NCI-H2107 (cell line): ENCODE data around the gene SREBF2.

Experiments
- DNase-seq: peaks from one replicate; lab custom pipeline; 2025; lab: John Stamatoyannopoulos, UW

Gene SREBF2

DNA sequence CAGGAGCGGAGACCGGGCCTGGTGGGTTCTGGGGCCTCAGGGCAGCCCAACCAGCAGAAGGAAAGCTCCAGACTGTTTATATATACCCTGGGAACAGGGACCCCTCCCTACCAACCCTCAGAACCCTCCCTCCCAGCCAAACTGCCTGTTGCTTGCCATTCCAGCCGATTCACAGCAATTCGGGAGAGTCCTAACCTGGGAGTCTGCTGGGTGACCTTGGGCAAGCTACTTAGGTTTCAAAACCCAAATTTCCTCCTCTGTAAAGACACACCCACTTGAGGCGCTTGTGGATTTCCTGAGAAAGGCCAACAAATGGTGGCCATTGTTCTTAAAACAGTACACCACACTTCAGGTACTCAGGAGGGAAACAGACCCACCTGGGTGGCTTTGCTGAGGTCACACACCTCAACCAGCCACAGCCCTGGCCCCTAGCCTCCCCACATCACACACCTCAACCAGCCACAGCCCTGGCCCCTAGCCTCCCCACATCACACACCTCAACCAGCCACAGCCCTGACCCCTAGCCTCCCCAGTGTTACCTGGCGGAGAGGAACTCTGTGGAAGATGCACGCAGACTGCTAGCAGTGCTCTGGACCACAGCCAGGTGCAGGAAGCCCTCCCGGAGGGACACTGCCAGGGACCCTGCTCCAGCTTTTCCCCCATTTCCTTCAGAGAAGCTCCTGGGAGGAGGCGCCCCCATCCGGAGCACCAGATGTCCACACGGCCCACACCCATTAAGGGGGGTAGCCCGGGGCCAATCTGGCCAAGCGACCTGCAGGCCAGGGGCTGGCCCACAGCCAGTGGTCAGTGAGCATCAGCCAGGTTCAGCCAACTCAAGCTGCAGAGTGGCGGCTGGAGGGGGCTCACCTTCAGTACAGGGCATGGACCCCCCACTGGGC is 75.8 kb downstream of the SREBF2 start:
- DNase-seq, result no peak

DNA sequence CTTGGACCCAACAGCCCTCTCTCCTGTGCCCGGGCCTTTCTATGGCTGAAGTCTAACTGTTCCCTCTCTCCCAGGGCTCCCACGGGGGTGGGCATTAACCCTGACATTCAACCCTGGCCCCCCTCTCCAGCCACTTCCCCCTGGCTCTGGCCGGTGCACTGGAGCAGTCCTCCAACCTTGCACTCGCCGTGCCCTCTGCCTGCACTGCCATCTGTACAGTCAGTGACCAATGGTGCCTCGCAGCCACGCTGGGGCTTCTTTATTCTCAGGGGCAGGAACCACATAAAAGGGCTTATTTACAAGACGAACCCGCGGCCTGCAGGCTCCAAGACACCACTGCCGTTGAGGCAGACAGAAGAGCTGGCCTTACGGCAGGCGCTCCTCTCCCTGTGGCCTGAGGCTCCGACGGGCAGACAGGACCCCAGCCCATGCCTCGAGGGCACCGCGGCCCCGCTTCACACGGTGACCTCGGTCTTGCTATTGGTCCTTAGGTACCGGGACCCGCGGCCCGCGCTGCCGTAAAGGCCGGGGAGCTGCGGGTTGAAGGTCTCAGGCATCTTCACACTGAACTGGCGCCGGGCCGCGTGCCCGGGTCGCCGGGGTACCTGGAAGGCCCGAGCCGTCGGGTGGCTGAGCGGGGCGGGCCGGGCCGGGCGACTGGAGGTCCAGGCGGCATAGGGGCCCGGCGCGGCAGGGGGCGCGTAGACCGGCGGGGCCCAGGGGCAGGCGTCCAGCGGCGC is 76.6 kb downstream of the SREBF2 start:
- no peak for DNase-seq

GRCh38 chr22:41910050-41911000 is 77.4 kb downstream of the SREBF2 start:
- no peak for DNase-seq

- no peak for DNase-seq
Measured at GRCh38 chr22:41911001-41911611, 78.2 kb downstream of the SREBF2 start.

GRCh38 chr22:41912338-41913039 is 79.6 kb downstream of the SREBF2 start:
- DNase-seq, result no peak

GRCh38 chr22:41913040-41913719 is 80.3 kb downstream of the SREBF2 start:
- no peak for DNase-seq

DNA sequence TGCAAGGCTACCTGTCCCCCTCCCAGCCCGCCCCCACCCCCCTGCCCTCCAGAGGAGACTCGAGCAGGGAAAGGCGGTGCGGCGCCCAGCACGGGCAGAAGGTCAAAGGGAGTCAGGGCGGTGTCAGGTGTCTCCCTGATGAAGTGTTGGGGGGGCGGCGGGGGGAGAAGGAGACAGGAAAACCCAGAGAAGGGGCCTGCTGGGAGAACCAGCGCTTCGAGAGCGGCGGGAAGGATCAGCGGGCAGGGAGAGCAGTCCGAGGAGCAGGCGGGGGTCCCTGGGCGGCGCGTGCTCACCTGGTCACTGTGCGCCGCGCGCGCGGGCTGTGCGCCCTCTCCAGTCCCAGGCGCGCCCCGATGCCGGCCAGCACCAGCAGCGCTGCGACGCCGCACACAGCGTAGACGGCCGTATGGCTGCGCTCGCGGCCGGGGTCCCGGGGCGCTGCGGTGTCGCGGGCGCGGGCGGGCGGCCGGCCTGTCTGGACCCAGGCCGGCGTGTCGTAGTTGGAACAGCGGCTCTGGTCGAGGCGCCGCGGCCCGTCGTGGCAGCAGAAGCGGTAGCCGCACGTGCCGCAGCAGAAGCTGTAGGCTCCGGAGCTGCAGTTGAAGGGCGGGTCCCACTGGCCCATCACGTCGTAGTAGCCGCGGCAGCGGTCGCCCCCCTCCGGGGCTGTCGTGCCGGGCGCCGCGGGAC is 81.1 kb downstream of the SREBF2 start:
- DNase-seq, result no peak

GRCh38 chr22:41914611-41915034 is 81.7 kb downstream of the SREBF2 start:
- no peak for DNase-seq

GRCh38 chr22:41915035-41915785 is 82.3 kb downstream of the SREBF2 start, which contains the start of gene SHISA8:
Gene SHISA8, minus strand, starts transcription at chr22:41915074. Its CDS starts 407 bp downstream, at chr22:41914667.
- DNase-seq, result no peak

- DNase-seq, result no peak
Measured at GRCh38 chr22:41915786-41916493, 83.0 kb downstream of the SREBF2 start.

- DNase-seq, result no peak
Measured at GRCh38 chr22:41916745-41917358, 83.9 kb downstream of the SREBF2 start.

DNA sequence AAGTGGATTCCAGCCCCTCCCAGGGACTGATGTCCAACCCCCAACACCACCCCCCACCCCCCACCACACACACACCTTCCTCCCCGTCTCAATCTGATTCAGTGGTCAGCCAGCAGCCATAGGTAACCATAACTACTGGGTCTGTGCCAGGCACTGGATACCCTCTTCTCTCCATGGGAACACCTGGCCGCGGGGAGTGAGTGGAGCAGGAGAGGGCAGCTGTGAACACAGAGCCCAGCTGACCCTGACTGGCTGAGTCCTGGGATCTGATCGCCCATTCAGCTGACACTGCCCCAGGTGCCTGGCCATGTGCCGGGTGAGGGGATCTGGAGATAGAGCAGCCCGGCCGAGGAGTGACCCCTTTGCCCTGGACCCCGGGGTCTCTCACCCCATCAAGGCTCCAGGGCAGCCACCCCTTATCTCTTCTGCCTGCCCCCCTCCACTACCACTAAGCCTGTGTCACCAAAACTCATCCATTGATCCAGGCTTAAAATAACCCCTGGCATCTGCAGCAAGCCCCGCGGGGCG is 84.5 kb downstream of the SREBF2 start:
- DNase-seq, result no peak

DNA sequence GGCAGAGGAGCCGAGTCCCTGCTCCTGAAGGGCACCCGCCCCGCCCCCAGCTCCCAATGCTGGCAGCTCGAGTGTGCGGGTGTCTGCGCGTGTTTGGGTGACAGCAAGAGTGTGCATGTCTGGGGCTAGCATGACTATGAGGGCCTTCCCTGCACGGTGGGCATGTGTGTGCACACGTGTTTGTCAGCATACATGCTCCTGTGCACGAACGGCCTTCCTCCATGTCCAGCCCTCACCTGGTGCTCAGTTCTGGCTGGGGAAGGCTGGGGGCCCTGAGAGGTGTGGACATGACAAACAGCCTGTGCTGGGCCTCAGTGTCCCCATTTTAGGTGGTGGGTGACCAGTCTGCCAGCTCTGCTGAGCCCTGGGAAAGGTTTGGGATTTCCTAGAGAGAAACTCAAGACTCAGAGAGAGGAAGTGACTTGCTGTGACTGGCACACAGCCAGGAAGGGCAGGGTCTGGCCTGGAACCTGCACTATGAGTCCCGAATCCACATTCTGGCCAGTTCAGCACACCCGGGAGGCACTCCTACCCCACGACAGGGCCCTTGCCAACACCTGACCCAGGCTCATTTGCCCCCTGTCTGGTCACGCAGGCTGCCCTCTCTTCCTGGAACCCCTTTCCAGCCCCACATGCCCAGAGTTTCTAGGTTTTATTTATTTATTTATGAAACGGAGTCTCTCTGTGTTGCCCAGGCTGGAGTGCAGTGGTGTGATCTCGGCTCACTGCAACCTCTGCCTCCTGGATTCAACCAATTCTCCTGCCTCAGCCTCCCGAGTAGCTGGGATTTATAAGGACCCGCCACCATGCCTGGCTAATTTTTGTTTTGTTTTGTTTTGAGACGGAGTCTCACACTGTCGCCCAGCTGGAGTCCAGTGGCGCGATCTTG is 85.2 kb downstream of the SREBF2 start:
- no peak for DNase-seq

- no peak for DNase-seq
Measured at GRCh38 chr22:41919357-41920224, 86.7 kb downstream of the SREBF2 start.

- no peak for DNase-seq
Measured at GRCh38 chr22:41920271-41920976, 87.5 kb downstream of the SREBF2 start.
